HL-60/S4 treated with phorbol 12-myristate 13-acetate at 8.2 ng/mL for 4 days and 3 days (cell line): Measurements from ENCODE around the gene CLIC3.

Experiments
- in situ Hi-C: fragments of 300-500 bp; cut with MboI; formaldehyde crosslinking; loops from 2 replicates; pipeline ENCODE4 v1.15.0; 2022; ENCODE audit warnings: low sequenced_read_pairs

The CLIC3 gene

GRCh38 chr9:137031904-137032640, 35.7 kb upstream of the CLIC3 start, which contains the start of gene FUT7:
FUT7 (minus strand) TSS chr9:137032088; CDS start chr9:137031991, 97 bp downstream.
- in situ Hi-C loops, result no loop called here

- in situ Hi-C loops, result no loop called here
Observed at GRCh38 chr9:137030538-137031527, 34.5 kb upstream of the CLIC3 start.

- in situ Hi-C loops, result no loop called here
Observed at GRCh38 chr9:137030006-137030405, 33.6 kb upstream of the CLIC3 start.

- in situ Hi-C loops, result no loop called here
Observed at GRCh38 chr9:137029058-137029936, 32.9 kb upstream of the CLIC3 start.

- in situ Hi-C loops, result no loop called here
Observed at GRCh38 chr9:137028263-137029057, 32.1 kb upstream of the CLIC3 start.

- in situ Hi-C loops, result no loop called here
Observed at GRCh38 chr9:137027369-137028262, 31.2 kb upstream of the CLIC3 start, which contains the start of gene ABCA2. ABCA2 (minus strand) TSS chr9:137028237; CDS start chr9:137028140, 97 bp downstream.

- in situ Hi-C loops, result no loop called here
Observed at GRCh38 chr9:137026828-137027227, 30.5 kb upstream of the CLIC3 start.

GRCh38 chr9:137026384-137026783, 30.0 kb upstream of the CLIC3 start:
- in situ Hi-C loops, result no loop called here

- in situ Hi-C loops, result no loop called here
Observed at GRCh38 chr9:137025517-137025966, 29.2 kb upstream of the CLIC3 start.

- in situ Hi-C loops, result no loop called here
Observed at GRCh38 chr9:137023583-137023991, 27.2 kb upstream of the CLIC3 start.

GRCh38 chr9:137023157-137023556, 26.8 kb upstream of the CLIC3 start:
- in situ Hi-C loops, result no loop called here

GRCh38 chr9:137022662-137023008, 26.3 kb upstream of the CLIC3 start:
- in situ Hi-C loops, result no loop called here

- in situ Hi-C loops, result no loop called here
Observed at GRCh38 chr9:137021979-137022661, 25.8 kb upstream of the CLIC3 start.

- in situ Hi-C loops, result no loop called here
Observed at GRCh38 chr9:137021568-137021978, 25.2 kb upstream of the CLIC3 start.

GRCh38 chr9:137020771-137021567, 24.6 kb upstream of the CLIC3 start:
- in situ Hi-C loops, result no loop called here

GRCh38 chr9:137019891-137020683, 23.7 kb upstream of the CLIC3 start:
- in situ Hi-C loops, result no loop called here
